IPS-18a (cell line): ENCODE data around the gene MICAL3.

ENCODE experiments used
- H3K27ac ChIP-seq: one replicate; pipeline ENCODE4 v1.5.1; 2013; ENCODE audit warnings: low read length
- H3K27me3 ChIP-seq: one replicate; pipeline ENCODE4 v1.6.1; 2013; ENCODE audit warnings: mild to moderate bottlenecking, low read length; ENCODE audit not compliant: control insufficient read depth, insufficient read depth
- H3K36me3 ChIP-seq: one replicate; pipeline ENCODE4 v1.6.1; 2013; ENCODE audit warnings: low read depth, low read length; ENCODE audit not compliant: control insufficient read depth
- H3K4me1 ChIP-seq: one replicate; pipeline ENCODE4 v1.6.1; 2013; ENCODE audit warnings: low read depth, low read length; ENCODE audit not compliant: control insufficient read depth
- H3K4me3 ChIP-seq: one replicate; pipeline ENCODE4 v1.5.1; 2013; ENCODE audit warnings: low read length
- H3K9ac ChIP-seq: one replicate; pipeline ENCODE4 v1.6.1; 2013; ENCODE audit warnings: mild to moderate bottlenecking, low read length, moderate library complexity
- H3K9me3 ChIP-seq: one replicate; pipeline ENCODE4 v1.6.1; 2013; ENCODE audit warnings: low read depth, low read length; ENCODE audit not compliant: control insufficient read depth

MICAL3 gene

DNA sequence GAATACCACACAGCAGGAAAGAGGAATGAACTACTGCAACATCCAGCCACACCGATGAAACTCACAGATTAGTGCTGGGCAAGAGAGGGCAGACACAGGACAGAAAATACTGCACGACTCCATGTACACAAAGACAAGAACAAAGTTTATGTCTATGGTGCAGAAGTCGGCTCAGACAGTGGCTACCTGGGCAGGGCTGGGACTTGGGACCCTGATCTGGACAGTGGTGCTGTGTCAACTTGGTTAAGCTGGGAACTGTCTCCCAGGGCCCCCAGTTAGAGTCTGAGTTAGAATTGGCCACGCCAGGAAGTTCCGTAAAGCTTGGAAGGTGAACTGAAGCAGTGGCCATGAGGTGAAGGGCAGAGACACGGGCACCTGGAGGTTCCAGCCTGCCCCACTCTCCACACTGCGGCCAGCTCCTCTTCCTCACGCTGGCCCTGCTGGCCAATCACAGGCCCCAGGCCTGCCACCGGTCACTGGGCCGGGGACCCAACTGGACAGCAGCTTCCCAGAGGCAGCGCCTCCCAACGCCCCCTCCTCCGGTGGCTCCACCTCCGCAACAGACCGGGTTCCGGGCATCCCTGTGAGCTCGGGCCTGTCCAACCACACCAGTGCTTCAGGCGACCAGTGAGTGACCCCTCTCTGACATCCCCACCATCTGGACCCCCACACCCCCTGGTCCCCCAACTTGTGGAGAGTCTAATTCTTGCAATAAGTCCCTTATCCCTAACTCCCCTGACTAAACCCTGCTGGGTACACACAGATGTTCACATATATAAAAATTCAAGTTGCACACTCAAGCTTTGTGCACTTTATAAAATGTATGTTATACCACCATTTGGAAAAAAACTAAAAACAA is 93.7 kb downstream of the MICAL3 start:
- Histone ChIP-seq H3K36me3 (no peaks in the 10 kb centered on the region), H3K27ac (no peak overlapping the region), H3K4me3 (no peak overlapping the region), H3K9ac (no peak overlapping the region), H3K27me3 (no peaks in the 10 kb centered on the region), H3K4me1 (no peaks in the 10 kb centered on the region), H3K9me3 (no peaks in the 10 kb centered on the region)

GRCh38 chr22:17929909-17930308 is 94.5 kb downstream of the MICAL3 start:
- H3K36me3 ChIP-seq: no peaks in the 10 kb centered on the region
- H3K4me1 ChIP-seq: peaks cover 3% of the 10 kb centered on the region
- no peak overlapping the region for H3K27ac ChIP-seq
- no peaks in the 10 kb centered on the region for H3K9me3 ChIP-seq
- no peaks in the 10 kb centered on the region for H3K27me3 ChIP-seq
- H3K9ac ChIP-seq: no peak overlapping the region
- no peak overlapping the region for H3K4me3 ChIP-seq

GRCh38 chr22:17928391-17928790 is 96.0 kb downstream of the MICAL3 start:
- Histone ChIP-seq H3K4me3 (no peak overlapping the region), H3K27me3 (no peaks in the 10 kb centered on the region), H3K4me1 (peaks cover 6% of the 10 kb centered on the region), H3K9ac (no peak overlapping the region), H3K27ac (no peak overlapping the region), H3K36me3 (no peaks in the 10 kb centered on the region), H3K9me3 (no peaks in the 10 kb centered on the region)

DNA sequence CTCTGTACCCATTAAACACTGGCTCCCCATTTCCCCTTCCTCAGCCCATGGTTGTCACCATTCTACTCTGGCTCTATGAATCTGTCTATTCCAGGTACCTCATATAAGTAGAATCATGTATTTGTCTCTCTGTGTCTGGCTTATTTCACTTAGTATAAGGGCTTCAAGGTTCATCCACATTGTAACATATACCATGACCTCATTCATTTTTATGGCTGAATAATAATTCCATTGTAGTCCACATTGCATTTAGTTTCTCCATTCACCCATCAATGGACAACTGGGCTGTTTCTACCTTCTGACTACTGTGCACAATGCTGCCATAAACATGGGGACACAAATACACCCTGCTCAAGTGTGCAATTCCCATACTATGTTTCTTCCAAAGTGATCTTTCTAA is 97.3 kb downstream of the MICAL3 start:
- no peaks in the 10 kb centered on the region for H3K36me3 ChIP-seq
- no peaks in the 10 kb centered on the region for H3K27me3 ChIP-seq
- no peak overlapping the region for H3K9ac ChIP-seq
- H3K9me3 ChIP-seq: no peaks in the 10 kb centered on the region
- peaks cover 18% of the 10 kb centered on the region for H3K4me1 ChIP-seq
- no peak overlapping the region for H3K27ac ChIP-seq
- H3K4me3 ChIP-seq: no peak overlapping the region

GRCh38 chr22:17926516-17926915 is 97.8 kb downstream of the MICAL3 start:
- H3K9me3 ChIP-seq: no peaks in the 10 kb centered on the region
- no peak overlapping the region for H3K4me3 ChIP-seq
- no peaks in the 10 kb centered on the region for H3K36me3 ChIP-seq
- no peak overlapping the region for H3K9ac ChIP-seq
- no peaks in the 10 kb centered on the region for H3K27me3 ChIP-seq
- no peak overlapping the region for H3K27ac ChIP-seq
- peaks cover 22% of the 10 kb centered on the region for H3K4me1 ChIP-seq

- no peak overlapping the region for H3K27ac ChIP-seq
- H3K27me3 ChIP-seq: no peaks in the 10 kb centered on the region
- H3K4me1 ChIP-seq: peaks cover 28% of the 10 kb centered on the region
- H3K36me3 ChIP-seq: no peaks in the 10 kb centered on the region
- H3K4me3 ChIP-seq: no peak overlapping the region
- H3K9me3 ChIP-seq: no peaks in the 10 kb centered on the region
- H3K9ac ChIP-seq: no peak overlapping the region
Measured at GRCh38 chr22:17925431-17925841, 98.9 kb downstream of the MICAL3 start.

GRCh38 chr22:17924735-17925364 is 99.5 kb downstream of the MICAL3 start:
- Histone ChIP-seq H3K4me3 (no peak overlapping the region), H3K36me3 (no peaks in the 10 kb centered on the region), H3K27ac (no peak overlapping the region), H3K27me3 (no peaks in the 10 kb centered on the region), H3K9ac (no peak overlapping the region), H3K9me3 (no peaks in the 10 kb centered on the region), H3K4me1 (peaks cover 34% of the 10 kb centered on the region)

DNA sequence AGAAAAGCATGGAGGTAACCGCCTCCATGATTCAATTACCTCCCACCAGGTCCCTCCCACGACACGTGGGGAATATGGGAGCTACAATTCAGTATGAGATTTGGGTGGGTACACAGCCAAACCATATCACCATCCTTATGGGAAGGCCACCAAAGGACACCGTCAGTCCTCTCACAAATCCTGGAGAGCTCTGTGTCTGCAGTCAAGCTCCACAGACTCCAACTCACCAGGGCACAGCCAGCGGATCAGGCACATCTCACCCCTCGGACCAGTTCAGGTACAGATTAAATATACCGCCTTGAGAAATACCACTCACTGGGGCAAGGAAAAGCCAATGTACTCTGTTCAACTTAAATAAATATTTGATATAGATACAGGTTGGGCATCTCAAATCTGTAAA is 100.3 kb downstream of the MICAL3 start:
- Histone ChIP-seq H3K27ac (no peak overlapping the region), H3K4me1 (peaks cover 41% of the 10 kb centered on the region), H3K4me3 (no peak overlapping the region), H3K9me3 (no peaks in the 10 kb centered on the region), H3K9ac (no peak overlapping the region), H3K36me3 (no peaks in the 10 kb centered on the region), H3K27me3 (no peaks in the 10 kb centered on the region)

- H3K36me3 ChIP-seq: no peaks in the 10 kb centered on the region
- no peak overlapping the region for H3K9ac ChIP-seq
- H3K4me3 ChIP-seq: peak overlapping the region; percentile 41
- no peaks in the 10 kb centered on the region for H3K27me3 ChIP-seq
- no peaks in the 10 kb centered on the region for H3K9me3 ChIP-seq
- no peak overlapping the region for H3K27ac ChIP-seq
- H3K4me1 ChIP-seq: peaks cover 41% of the 10 kb centered on the region
Measured at GRCh38 chr22:17922925-17923903, 101.1 kb downstream of the MICAL3 start.

DNA sequence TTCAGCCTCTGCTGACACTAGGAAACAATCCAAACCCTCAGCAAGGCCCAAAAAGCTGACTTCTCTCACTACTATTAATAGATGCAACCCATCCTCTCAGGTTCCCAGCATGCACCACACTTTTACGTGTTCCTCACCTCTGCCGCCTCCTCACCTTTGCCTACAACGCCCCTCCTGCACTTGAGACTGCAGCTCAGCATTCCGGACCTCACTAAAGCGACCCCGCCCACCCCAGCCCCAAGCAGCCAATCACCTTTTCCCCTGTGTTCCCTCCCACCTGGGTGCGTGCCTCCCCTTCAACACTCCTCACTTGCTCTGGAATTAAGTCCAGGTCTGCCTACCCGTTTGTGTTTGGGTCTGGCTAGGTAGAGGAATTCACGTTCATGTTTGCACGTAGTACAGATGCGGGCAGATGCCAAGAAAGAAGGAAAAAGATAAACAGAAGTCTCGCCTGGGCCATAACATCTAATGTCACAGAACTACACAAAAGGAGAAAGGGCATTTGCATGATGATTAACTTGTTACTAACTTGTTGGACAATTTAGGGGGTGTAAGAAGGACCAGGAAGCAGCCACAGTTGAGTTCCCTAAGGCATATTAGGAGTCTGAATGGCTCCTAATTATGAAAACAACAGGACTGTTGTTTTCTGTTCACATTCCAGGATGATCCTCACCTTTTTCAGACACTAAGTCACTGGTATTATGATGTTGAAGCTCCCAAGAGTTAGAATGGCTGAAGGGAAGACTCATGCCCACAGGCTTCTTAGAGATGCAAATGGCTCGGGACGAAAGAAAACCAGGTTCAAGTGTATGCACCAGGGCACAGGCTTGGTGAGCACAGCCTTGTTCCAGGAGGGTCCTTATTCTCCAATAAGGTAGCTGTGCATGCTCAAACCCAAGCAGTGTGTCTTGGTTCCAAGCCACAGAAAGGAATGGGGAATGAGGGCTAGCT is 102.2 kb downstream of the MICAL3 start:
- Histone ChIP-seq H3K9ac (no peak overlapping the region), H3K27me3 (no peaks in the 10 kb centered on the region), H3K9me3 (no peaks in the 10 kb centered on the region), H3K4me1 (peaks cover 41% of the 10 kb centered on the region), H3K27ac (peak overlapping the region; percentile 25), H3K4me3 (peak overlapping the region; percentile 41), H3K36me3 (no peaks in the 10 kb centered on the region)
